HepG2 (cell line): ENCODE results near the gene CARD16. TPM values are rescaled to one million over a fixed set of nuclear protein-coding genes. Genes with fewer than 3 reads are reported as not detected.

Source experiments
- BHLHE40 ChIP-seq: IDR thresholded peaks from 2 replicates; pipeline ENCODE4 v1.6.1; 2011; ENCODE audit warnings: low read length, improper control_type of control experiment
- BRCA1 ChIP-seq: sonication (generic); formaldehyde crosslinking; IDR thresholded peaks from 2 replicates; pipeline ENCODE4 v1.4.0; 2020; ENCODE audit warnings: missing genetic modification reagents
- ELF3 ChIP-seq: IDR thresholded peaks from 2 replicates; pipeline ENCODE4 v1.6.1; 2016; ENCODE audit warnings: missing genetic modification reagents, missing compliant biosample characterization
- FOXK1 ChIP-seq: sonication (generic); formaldehyde crosslinking; IDR thresholded peaks from 2 replicates; pipeline ENCODE4 v1.4.0; 2020; ENCODE audit warnings: low read depth, missing genetic modification reagents, borderline replicate concordance
- HMGXB3 ChIP-seq: sonication (generic); formaldehyde crosslinking; IDR thresholded peaks from 2 replicates; pipeline ENCODE4 v1.4.0; 2020; ENCODE audit warnings: missing genetic modification reagents, borderline replicate concordance
- HNF4A ChIP-seq: sonication (generic); formaldehyde crosslinking; IDR thresholded peaks from 2 replicates; pipeline ENCODE4 v1.4.0; 2020; ENCODE audit warnings: missing genetic modification reagents
- JUN ChIP-seq: sonication (generic); formaldehyde crosslinking; IDR thresholded peaks from 2 replicates; pipeline ENCODE4 v1.4.0; 2020; ENCODE audit warnings: mild to moderate bottlenecking, missing genetic modification reagents
- KLF12 ChIP-seq: sonication (generic); formaldehyde crosslinking; IDR thresholded peaks from 2 replicates; pipeline ENCODE4 v1.4.0; 2020; ENCODE audit warnings: missing genetic modification reagents, borderline replicate concordance
- KLF6 ChIP-seq: IDR thresholded peaks from 2 replicates; pipeline ENCODE4 v1.8.0; 2016; ENCODE audit warnings: missing biosample characterization, missing genetic modification reagents
- NFYC ChIP-seq: IDR thresholded peaks from 2 replicates; pipeline ENCODE4 v1.6.1; 2016; ENCODE audit warnings: missing genetic modification reagents, missing compliant biosample characterization
- REST ChIP-seq, 2 experiments: IDR thresholded peaks; 2 replicates each; pipeline ENCODE4 v1.6.1; 2011 to 2012; ENCODE audit warnings: low read length in 2 of 2, borderline replicate concordance in 1 of 2, low read depth in 1 of 2, mild to moderate bottlenecking in 1 of 2, moderate library complexity in 1 of 2
- TFAP4 ChIP-seq: sonication (generic); IDR thresholded peaks from 2 replicates; pipeline ENCODE4 v1.6.1; 2016; ENCODE audit warnings: low read depth, borderline replicate concordance
- ZNF143 ChIP-seq: sonication (generic); formaldehyde crosslinking; IDR thresholded peaks from 2 replicates; pipeline ENCODE4 v1.4.0; 2020; ENCODE audit warnings: missing genetic modification reagents
- ZNF496 ChIP-seq: sonication (generic); formaldehyde crosslinking; IDR thresholded peaks from 2 replicates; pipeline ENCODE4 v1.8.1; 2023; ENCODE audit warnings: mild to moderate bottlenecking, moderate library complexity, missing genetic modification reagents; ENCODE audit not compliant: insufficient replicate concordance
- ZNF792 ChIP-seq: IDR thresholded peaks from 2 replicates; pipeline ENCODE4 v1.6.1; 2016
- polyA plus RNA-seq, 8 experiments: library from polyadenylated mRNA; depleted of rRNA in 3 of 8; stranded (reverse) in 7 of 8; unstranded in 1 of 8; fragments of >200 nt; fragmentation: Illumina TruSeq in 4 of 8; extraction: Trizol in 4 of 8; gene quantifications; 2 replicates each; pipeline versions ENCODE4 v1.2.1 to v1.2.3, GENCODE V29; 2011 to 2016; ENCODE audit warnings: low read depth in 4 of 8, missing spikeins in 1 of 8, mixed read lengths in 1 of 8; ENCODE audit not compliant: insufficient read depth in 1 of 8
- total RNA-seq, 5 experiments: library from RNA; depleted of rRNA; stranded (reverse); fragments of >200 nt; fragmentation: Illumina TruSeq; extraction: Trizol; gene quantifications; 2 replicates each; pipeline ENCODE4 v1.2.3, GENCODE V29; 2016; ENCODE audit warnings: low read depth in 1 of 5
- TF ChIP-seq, protein P1 (sequence below): sonication (generic); formaldehyde crosslinking; IDR thresholded peaks from 2 replicates; pipeline ENCODE4 v1.4.0; 2020; ENCODE audit warnings: missing genetic modification reagents

The CARD16 gene
- total and polyA plus RNA-seq, 2 of the 13 experiments (the other 11 are each of a cell fraction or from before 2014, with no cell fraction given): 0.34 TPM; not detected in 1

DNA sequence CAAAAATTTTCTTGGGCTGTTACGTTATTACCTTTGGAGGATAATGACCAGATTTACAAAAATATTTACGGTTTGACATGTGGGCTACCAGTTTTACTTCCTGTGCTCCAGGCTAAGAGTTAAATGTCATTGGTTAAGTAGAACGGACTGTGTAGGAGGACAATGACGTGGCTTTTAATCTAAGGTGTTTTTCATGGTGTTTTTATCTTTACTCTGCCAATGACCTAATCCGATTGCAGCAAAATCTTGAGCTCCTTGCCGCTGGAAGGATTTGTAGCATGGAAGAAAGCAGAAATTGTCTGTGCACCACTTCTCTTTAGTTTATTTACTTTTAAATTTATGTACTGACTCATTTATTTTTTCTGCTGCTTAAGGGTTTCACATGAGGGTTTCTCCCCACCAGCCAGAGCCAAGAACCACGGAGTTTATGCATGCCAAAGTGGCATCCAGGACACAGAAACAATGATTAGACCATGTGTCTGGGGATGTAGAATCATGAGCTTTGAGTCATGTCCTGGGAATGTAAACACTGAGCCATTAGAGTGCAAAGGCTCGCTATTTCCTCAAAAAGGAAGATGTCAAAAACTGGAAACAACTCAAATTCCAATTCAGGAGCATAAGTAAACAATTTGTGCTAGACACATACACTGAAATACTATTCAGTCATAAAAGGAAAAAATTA lies 1.9 kb upstream of the CARD16 start (continued):
- TF ChIP-seq, protein P1, sequence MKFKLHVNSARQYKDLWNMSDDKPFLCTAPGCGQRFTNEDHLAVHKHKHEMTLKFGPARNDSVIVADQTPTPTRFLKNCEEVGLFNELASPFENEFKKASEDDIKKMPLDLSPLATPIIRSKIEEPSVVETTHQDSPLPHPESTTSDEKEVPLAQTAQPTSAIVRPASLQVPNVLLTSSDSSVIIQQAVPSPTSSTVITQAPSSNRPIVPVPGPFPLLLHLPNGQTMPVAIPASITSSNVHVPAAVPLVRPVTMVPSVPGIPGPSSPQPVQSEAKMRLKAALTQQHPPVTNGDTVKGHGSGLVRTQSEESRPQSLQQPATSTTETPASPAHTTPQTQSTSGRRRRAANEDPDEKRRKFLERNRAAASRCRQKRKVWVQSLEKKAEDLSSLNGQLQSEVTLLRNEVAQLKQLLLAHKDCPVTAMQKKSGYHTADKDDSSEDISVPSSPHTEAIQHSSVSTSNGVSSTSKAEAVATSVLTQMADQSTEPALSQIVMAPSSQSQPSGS: peak; percentile 94
- TF ChIP-seq ZNF496 (CRISPR knock-in tag) (no peak), BHLHE40 (no peak), ZNF143 (CRISPR knock-in tag) (0 out of 2 replicates have a peak, but pooled peaks have one; percentile 25), ELF3 (CRISPR knock-in tag) (peak; percentile 99), KLF12 (0 out of 2 replicates have a peak, but pooled peaks have one; percentile 36), ZNF792 (CRISPR knock-in tag) (peak; percentile 66; the same call in 1 of the 2 replicates), HMGXB3 (CRISPR knock-in tag) (peak; percentile 78; the same call in 1 of the 2 replicates), TFAP4 (peak; percentile 38; the same call in 1 of the 2 replicates), JUN (peak; percentile 93), REST (IDR thresholded peaks at IDR 0.05; ENCODE audit: borderline replicate concordance in 1 of 2, low read depth in 1 of 2, low read length in 2 of 2) (peak in 1 of 2 experiments; percentile 49; a peak in 1 of 4 replicates), FOXK1 (CRISPR knock-in tag) (peak; percentile 93), BRCA1 (CRISPR knock-in tag) (peak; percentile 93), KLF6 (CRISPR knock-in tag) (peak; percentile 81), HNF4A (CRISPR knock-in tag) (peak; percentile 95), NFYC (no peak)
